ENCODE results near the gene CD84.
A peak's percentile ranks its signal among the peaks of the same experiment; 100 is the strongest.
"Not testable (repeated sequence)": the region's sequence is repeated elsewhere in the genome, so short reads cannot be mapped to it uniquely, and the experiment has no call there.

CD84 gene

DNA sequence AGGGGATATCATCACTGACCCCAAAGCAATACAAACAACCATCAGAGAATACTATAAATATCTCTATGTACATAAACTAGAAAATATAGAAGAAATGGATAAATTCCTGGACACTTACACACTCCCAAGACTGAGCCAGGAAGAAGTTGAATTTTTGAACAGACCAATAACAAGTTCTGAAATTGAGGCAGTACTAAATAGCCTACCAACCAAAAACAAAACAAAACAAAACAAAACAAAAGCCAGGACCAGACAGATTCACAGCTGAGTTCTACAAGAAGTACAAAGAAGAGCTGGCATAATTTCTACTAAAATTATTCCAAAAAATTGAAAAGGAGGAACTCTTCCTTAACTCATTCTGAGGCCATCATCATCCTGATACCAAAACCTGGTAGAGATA lies 18.5 kb downstream of the CD84 start:
- TF ChIP-seq, protein P1, sequence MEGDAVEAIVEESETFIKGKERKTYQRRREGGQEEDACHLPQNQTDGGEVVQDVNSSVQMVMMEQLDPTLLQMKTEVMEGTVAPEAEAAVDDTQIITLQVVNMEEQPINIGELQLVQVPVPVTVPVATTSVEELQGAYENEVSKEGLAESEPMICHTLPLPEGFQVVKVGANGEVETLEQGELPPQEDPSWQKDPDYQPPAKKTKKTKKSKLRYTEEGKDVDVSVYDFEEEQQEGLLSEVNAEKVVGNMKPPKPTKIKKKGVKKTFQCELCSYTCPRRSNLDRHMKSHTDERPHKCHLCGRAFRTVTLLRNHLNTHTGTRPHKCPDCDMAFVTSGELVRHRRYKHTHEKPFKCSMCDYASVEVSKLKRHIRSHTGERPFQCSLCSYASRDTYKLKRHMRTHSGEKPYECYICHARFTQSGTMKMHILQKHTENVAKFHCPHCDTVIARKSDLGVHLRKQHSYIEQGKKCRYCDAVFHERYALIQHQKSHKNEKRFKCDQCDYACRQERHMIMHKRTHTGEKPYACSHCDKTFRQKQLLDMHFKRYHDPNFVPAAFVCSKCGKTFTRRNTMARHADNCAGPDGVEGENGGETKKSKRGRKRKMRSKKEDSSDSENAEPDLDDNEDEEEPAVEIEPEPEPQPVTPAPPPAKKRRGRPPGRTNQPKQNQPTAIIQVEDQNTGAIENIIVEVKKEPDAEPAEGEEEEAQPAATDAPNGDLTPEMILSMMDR (conservative IDR thresholded peaks at IDR 0.05; ENCODE audit: low read depth, low read length), result no peak
- H3K4me3 ChIP-seq (ENCODE audit: low read length), result no peak overlapping the region
- DNase-seq (ENCODE audit: low read depth), result no peak

DNA sequence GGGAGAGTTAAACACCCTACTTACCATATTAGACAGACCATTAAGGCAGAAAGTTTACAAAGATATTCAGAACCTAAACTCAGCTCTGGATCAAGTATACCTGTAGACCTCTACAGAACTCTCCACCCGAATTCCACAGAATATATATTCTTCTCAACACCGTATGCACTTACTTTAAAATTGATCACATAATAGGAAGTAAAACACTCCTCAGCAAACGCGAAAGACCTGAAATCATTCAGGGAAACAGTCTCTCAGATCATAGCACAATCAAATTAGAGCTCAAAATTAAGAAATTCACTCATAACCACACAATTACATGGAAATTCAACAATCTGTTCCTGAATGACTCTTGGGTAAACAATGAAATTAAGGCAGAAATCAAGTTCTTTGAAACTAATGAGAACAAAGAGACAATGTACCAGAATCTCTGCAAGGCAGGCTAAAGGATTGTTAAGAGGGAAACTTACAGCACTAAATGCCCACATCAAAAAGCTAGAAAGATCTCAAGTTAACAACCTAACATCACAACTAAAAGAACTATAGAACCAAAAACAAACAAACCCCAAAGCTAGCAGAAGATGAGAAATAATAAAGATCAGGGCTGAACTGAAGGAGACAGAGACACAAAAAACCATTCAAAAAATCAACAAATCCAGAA lies 19.1 kb downstream of the CD84 start:
- TF ChIP-seq, protein P1 (conservative IDR thresholded peaks at IDR 0.05; ENCODE audit: low read depth, low read length), result no peak
- H3K4me3 ChIP-seq (ENCODE audit: low read length), result no peak overlapping the region
- no peak for DNase-seq (ENCODE audit: low read depth)

DNA sequence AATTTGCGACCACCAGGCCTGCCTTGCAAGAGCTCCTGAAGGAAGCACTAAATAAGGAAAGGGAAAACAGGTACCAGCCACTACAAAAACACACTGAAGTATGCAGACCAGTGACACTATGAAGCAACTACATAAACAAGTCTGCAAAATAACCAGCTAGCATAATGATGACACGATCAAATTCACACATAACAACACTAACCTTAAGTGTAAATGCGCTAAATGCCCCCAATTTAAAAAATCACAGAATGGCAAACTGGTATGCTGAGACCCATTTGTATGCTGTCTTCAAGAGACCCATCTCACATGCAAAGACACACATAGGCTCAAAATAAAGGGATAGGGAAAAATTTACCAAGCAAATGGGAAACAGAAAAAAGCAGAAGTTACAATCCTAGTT lies 19.9 kb downstream of the CD84 start:
- H3K4me3 ChIP-seq (ENCODE audit: low read length); DNase-seq (ENCODE audit: low read depth): not testable (repeated sequence)

DNA sequence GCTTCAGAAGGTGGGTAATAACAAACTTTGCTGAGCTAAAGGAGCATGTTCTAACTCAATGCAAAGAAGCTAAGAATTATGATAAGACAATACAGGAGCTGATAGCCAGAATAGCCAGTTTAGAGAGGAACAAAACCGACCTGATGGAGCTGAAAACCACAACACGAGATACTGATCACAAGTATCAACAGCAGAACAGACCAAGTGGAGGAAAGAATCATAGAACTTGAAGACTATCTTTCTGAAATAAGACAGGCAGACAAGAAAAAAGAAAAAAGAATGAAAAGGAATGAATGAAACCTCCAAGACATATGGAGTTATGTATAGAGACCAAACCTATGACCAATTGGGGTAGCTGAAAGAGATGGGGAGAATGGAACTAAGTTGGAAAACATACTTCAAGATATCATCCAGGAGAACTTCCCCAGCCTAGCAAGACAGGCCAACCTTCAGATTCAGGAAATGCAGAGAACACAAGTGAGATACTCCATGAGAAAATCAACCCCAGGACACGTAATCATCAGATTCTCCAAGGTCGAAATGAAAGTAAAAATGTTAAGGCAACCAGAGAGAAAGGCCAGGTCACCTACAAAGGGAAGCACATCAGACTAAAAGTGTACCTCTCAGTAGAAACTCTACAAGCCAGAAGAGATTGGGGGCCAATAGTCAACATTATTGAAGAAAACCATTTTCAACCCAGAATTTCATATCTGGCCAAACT lies 20.5 kb downstream of the CD84 start:
- DNase-seq (ENCODE audit: low read depth), result no peak
- TF ChIP-seq, protein P1 (conservative IDR thresholded peaks at IDR 0.05; ENCODE audit: low read depth, low read length), result no peak
- H3K4me3 ChIP-seq (ENCODE audit: low read length), result no peak overlapping the region

DNA sequence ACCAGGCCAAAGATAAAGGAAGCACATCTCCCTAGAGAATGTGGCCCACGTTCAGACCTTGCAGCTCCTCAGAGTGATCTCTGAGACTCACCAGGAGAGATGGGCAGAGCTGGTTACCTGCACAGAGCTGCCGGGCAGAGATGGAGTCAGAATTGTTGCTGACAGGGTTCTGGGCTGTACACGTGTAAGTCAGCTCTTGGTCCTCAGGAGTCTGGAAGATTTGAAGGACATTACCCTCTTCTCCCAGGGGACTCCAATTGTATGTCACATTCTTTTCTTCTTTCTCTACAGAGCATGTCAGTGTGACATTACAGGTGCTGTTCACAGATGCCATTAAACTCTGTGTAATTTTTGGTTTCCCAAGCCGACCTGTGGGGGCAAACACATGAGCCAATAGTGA lies 25.5 kb downstream of the CD84 start:
- no peak for DNase-seq (ENCODE audit: low read depth)
- H3K4me3 ChIP-seq (ENCODE audit: low read length), result no peak overlapping the region

DNA sequence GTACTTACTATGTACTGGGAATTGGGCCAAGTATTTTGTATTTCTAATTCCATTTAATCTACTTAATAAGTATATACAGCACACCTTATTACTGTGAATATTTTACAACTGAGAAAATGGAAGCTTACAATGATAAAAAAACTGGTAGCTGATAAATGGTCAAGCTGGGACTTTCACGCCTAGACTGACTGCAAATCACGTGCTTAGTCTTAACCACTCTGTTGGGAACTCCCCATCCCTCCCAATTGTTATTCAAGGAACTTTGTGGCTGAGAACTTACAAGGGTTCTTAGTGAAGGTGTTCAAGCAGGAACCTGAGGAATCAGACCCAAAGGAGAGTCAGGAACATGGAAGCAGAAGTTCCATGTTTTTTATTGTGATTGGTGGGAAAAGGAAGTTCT lies 26.9 kb downstream of the CD84 start:
- no peak overlapping the region for H3K4me3 ChIP-seq (ENCODE audit: low read length)
- TF ChIP-seq, protein P1 (conservative IDR thresholded peaks at IDR 0.05; ENCODE audit: low read depth, low read length), result no peak
- peak; percentile 20 for DNase-seq (ENCODE audit: low read depth)

More for the DNA sequence above, 25.5 kb downstream of the CD84 start:
- TF ChIP-seq, protein P1 (conservative IDR thresholded peaks at IDR 0.05; ENCODE audit: low read depth, low read length), result no peak

DNA sequence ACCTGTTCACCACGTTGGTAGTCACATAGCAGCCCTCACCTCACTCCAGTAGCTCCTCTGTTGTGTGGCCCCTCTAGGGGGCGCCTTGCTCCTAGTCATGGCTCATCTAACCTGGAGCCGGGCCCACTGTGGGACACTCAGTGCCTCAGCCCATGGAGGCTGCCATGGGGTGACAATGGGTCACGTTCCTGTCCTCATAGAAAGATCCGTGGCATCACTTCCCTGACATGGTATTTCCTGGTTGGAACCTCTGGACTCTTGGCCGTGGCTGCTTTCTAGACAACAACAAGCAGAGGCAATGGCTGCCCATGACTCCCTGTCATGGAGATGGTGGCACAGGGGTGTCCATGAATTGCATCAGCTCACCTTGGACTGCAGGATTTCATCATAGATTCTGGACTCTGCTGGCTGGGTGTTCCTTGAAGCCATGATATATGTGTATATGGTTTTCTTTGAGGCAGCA lies 28.7 kb downstream of the CD84 start:
- no peak for DNase-seq (ENCODE audit: low read depth)
- no peak overlapping the region for H3K4me3 ChIP-seq (ENCODE audit: low read length)
- TF ChIP-seq, protein P1 (conservative IDR thresholded peaks at IDR 0.05; ENCODE audit: low read depth, low read length), result no peak

Measured in retinal pigment epithelial cell (primary cell).